Effector memory CD4-positive, alpha-beta T cell (primary cell): Measurements from ENCODE around the gene DEPDC5.
"Not testable (repeated sequence)": the region's sequence is repeated elsewhere in the genome, so short reads cannot be mapped to it uniquely, and the experiment has no call there.

Experiments
- DNase-seq, 3 donors: peaks; one replicate each; pipeline ENCODE4 v3.0.0-alpha.2; 2020
- H3K27ac ChIP-seq: 2 replicates; pipeline ENCODE4 v1.7.0; 2013; ENCODE audit warnings: mild to moderate bottlenecking, low read length, moderate library complexity; ENCODE audit not compliant: insufficient read depth, poor library complexity, severe bottlenecking
- H3K27me3 ChIP-seq: replicated peaks from 2 replicates; pipeline ENCODE4 v1.7.0; 2013; ENCODE audit warnings: mild to moderate bottlenecking, low read length; ENCODE audit not compliant: insufficient read depth, control insufficient read depth, poor library complexity, severe bottlenecking
- H3K36me3 ChIP-seq: 2 replicates; pipeline ENCODE4 v1.7.0; 2013; ENCODE audit warnings: mild to moderate bottlenecking, low read length, moderate library complexity; ENCODE audit not compliant: control insufficient read depth, insufficient read depth
- H3K4me1 ChIP-seq: 2 replicates; pipeline ENCODE4 v1.7.0; 2013; ENCODE audit warnings: low read length, mild to moderate bottlenecking; ENCODE audit not compliant: control insufficient read depth, insufficient read depth, poor library complexity, severe bottlenecking
- H3K4me3 ChIP-seq: 2 replicates; pipeline ENCODE4 v1.7.0; 2013; ENCODE audit warnings: low read length, low read depth, mild to moderate bottlenecking; ENCODE audit not compliant: insufficient read depth, poor library complexity, severe bottlenecking
- H3K9me3 ChIP-seq: 2 replicates; pipeline ENCODE4 v1.7.0; 2013; ENCODE audit warnings: mild to moderate bottlenecking, low read length, moderate library complexity; ENCODE audit not compliant: control insufficient read depth
- total RNA-seq, 3 donors: gene quantifications; one replicate each; lab custom pipeline; 2026; lab: John Stamatoyannopoulos, UW

Gene DEPDC5
- 21.3 to 28.8 (median 24.9) reads per million in 3 donors for total RNA-seq

GRCh38 chr22:31753634-31754501 is at the start of gene DEPDC5:
Gene DEPDC5 (plus strand): TSS chr22:31754019. CDS start chr22:31754922, 903 bp downstream.
- peak within 1 kb of the TSS; percentile 84 for H3K27ac ChIP-seq

DNA sequence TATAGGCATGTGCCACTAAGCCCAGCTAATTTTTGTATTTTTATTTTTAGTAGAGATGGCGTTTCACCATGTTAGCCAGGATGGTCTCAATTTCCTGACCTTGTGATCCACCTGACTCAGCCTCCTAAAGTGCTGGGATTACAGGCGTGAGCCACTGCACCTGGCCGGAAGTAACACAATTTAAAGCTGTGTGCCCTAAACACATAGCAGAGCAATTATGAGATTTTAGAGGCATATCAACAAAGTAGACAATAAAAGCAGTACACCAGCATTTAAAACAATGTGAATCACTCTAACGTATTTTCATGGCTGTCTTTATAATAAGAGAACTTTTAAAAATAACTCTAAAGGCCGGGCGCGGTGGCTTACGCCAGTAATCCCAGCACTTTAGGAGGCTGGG is 46.3 kb upstream of the DEPDC5 start:
- Histone ChIP-seq H3K27me3 (no peaks in the 10 kb centered on the region), H3K36me3 (peaks cover 22% of the 10 kb centered on the region), H3K4me3 (no peak overlapping the region), H3K9me3 (no peaks in the 10 kb centered on the region), H3K27ac (no peak overlapping the region), H3K4me1 (no peaks in the 10 kb centered on the region)
- no peak for DNase-seq

More at GRCh38 chr22:31753634-31754501, at the start of gene DEPDC5:
- Histone ChIP-seq H3K36me3 (no peaks in the 10 kb centered on the region), H3K27me3 (no peaks in the 10 kb centered on the region), H3K4me3 (peak within 1 kb of the TSS; percentile 56), H3K9me3 (no peaks in the 10 kb centered on the region), H3K4me1 (peaks cover 25% of the 10 kb centered on the region)
- peak; percentile 93 to 94 (median 94) for DNase-seq

DNA sequence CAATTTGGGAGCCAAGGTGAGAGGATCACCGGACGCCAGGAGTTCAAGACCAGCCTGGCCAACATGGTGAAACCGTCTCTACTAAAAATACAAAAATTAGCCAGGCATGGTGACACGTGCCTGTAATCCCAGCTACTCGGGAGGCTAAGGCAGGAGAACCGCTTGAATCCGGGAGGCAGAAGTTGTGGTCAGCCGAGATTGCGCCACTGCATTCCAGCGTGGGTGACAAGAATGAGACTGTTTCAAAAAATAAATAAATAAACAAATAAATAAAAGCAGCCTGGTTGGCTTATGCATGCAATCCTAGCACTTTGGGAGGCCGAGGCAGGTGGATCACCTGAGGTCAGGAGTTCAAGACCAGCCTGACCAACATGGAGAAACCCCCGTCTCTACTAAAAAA is 42.6 kb upstream of the DEPDC5 start:
- H3K4me3 ChIP-seq, DNase-seq, H3K9me3 ChIP-seq, H3K27ac ChIP-seq, H3K27me3 ChIP-seq, H3K4me1 ChIP-seq: not testable (repeated sequence)
- H3K36me3 ChIP-seq, result peaks cover 39% of the 10 kb centered on the region

GRCh38 chr22:31715147-31715778 is 38.6 kb upstream of the DEPDC5 start:
- Histone ChIP-seq H3K9me3 (no peaks in the 10 kb centered on the region), H3K4me1 (no peaks in the 10 kb centered on the region), H3K4me3 (no peak overlapping the region), H3K27ac (no peak overlapping the region), H3K36me3 (peaks cover 51% of the 10 kb centered on the region), H3K27me3 (no peaks in the 10 kb centered on the region)
- DNase-seq, result no peak

GRCh38 chr22:31719850-31720471 is 33.9 kb upstream of the DEPDC5 start:
- Histone ChIP-seq H3K9me3 (no peaks in the 10 kb centered on the region), H3K4me1 (no peaks in the 10 kb centered on the region), H3K27me3 (no peaks in the 10 kb centered on the region), H3K27ac (no peak overlapping the region), H3K4me3 (no peak overlapping the region), H3K36me3 (peaks cover 53% of the 10 kb centered on the region)
- DNase-seq, result no peak

DNA sequence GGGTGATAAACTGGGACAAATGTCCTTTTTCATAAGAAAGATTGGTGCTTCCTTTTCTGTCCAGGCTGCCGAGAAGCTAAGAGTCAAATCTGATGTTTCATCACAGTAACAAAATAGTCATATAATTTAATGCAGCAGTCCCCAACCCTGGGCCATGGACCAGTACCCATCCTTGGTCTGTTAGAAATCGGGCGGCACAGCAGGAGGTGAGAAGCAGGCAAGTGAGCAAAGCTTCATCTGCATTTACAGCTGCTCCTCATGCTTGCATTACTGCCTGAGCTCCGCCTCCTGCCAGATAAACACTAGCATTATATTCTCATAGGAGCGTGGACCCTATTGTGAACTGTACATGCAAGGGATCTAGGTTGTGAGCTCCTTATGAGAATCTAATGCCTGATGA is 30.1 kb upstream of the DEPDC5 start:
- Histone ChIP-seq H3K9me3 (no peaks in the 10 kb centered on the region), H3K4me3 (no peak overlapping the region), H3K27me3 (no peaks in the 10 kb centered on the region), H3K36me3 (peaks cover 31% of the 10 kb centered on the region), H3K4me1 (no peaks in the 10 kb centered on the region), H3K27ac (no peak overlapping the region)
- no peak for DNase-seq

- no peaks in the 10 kb centered on the region for H3K9me3 ChIP-seq
- no peak overlapping the region for H3K27ac ChIP-seq
- no peak for DNase-seq
- no peaks in the 10 kb centered on the region for H3K27me3 ChIP-seq
- no peak overlapping the region for H3K4me3 ChIP-seq
- H3K36me3 ChIP-seq, result peaks cover 23% of the 10 kb centered on the region
- no peaks in the 10 kb centered on the region for H3K4me1 ChIP-seq
Measured at GRCh38 chr22:31726692-31727091, 27.1 kb upstream of the DEPDC5 start.

DNA sequence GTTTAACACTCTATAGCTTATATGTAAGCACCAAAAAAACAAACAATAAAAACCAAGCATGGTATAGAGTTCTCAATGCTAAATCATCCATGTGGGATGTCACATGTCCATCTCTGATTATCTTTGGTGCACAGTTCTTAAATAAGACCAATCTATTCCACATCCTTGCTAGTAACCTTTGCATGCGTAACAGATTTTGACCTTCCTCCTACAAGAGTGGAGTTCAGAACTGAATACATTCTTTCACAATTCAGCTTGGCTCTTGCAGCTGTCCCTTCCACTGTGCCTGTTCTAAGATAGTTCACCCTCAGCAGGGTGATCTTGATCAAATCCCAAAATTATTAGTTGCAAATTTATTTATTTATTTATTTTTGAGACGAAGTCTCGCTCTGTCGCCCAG is 25.0 kb upstream of the DEPDC5 start:
- H3K4me3 ChIP-seq, result no peak overlapping the region
- H3K27ac ChIP-seq, result no peak overlapping the region

GRCh38 chr22:31730344-31730711 is 23.5 kb upstream of the DEPDC5 start:
- no peak for DNase-seq
- H3K36me3 ChIP-seq, result no peaks in the 10 kb centered on the region

More for the DNA sequence above, 25.0 kb upstream of the DEPDC5 start:
- DNase-seq, result no peak
- Histone ChIP-seq H3K27me3 (no peaks in the 10 kb centered on the region), H3K36me3 (peaks cover 12% of the 10 kb centered on the region), H3K4me1 (no peaks in the 10 kb centered on the region), H3K9me3 (no peaks in the 10 kb centered on the region)

More at GRCh38 chr22:31730344-31730711, 23.5 kb upstream of the DEPDC5 start:
- Histone ChIP-seq H3K4me1 (no peaks in the 10 kb centered on the region), H3K27ac (no peak overlapping the region), H3K9me3 (no peaks in the 10 kb centered on the region), H3K27me3 (no peaks in the 10 kb centered on the region), H3K4me3 (no peak overlapping the region)
